GM12878 (cell line): ENCODE results near the gene FGF14. TPM values are rescaled to one million over a fixed set of nuclear protein-coding genes. Genes with fewer than 3 reads are reported as not detected.
A peak's percentile ranks its signal among the peaks of the same experiment; 100 is the strongest.

Experiments
- ATAC-seq: fragments of 200-7000 bp; cut with Tn5 transposase; 3 replicates; pipeline ENCODE4 v1.9.1; 2020; ENCODE audit warnings: mild to moderate bottlenecking, moderate library complexity
- BruUV-seq: library from RNA; stranded (reverse); fragments of 400-500 nt; replicated peaks from 2 replicates; lab custom pipeline; 2021; lab: Mats Ljungman, UMichigan
- CTCF ChIA-PET: fragments of 300-600 bp; sonication (Branson Sonifier 250); formaldehyde crosslinking; extraction: SDS; loops from one replicate; lab custom pipeline; 2021; ENCODE audit warnings: inconsistent platforms; lab: Yijun Ruan, JAX
- POLR2A ChIA-PET: fragments of 350-600 bp; formaldehyde crosslinking; extraction: SDS; loops from one replicate; lab custom pipeline; 2021; ENCODE audit warnings: inconsistent platforms; lab: Charles Lee
- RAD21 ChIA-PET: fragments of 300-600 bp; sonication (Branson Sonifier 250); formaldehyde crosslinking; loops from one replicate; lab custom pipeline; 2023; ENCODE audit warnings: antibody characterized with exemption; ENCODE audit not compliant: unreplicated experiment; lab: Charles Lee
- SMC1A ChIA-PET: fragments of 300-600 bp; sonication (Branson Sonifier 250); formaldehyde crosslinking; loops from one replicate; lab custom pipeline; 2023; ENCODE audit not compliant: unreplicated experiment, uncharacterized antibody; lab: Charles Lee
- DNase-seq: peaks from one replicate; pipeline ENCODE4 v3.0.0-alpha.2; 2011; ENCODE audit warnings: low read depth, low spot score
- FAIRE-seq: peaks from 3 replicates; lab custom pipeline; 2011; peaks lifted over from hg19 to GRCh38; lab: Jason Lieb, UNC
- H2AFZ ChIP-seq: 2 replicates; pipeline ENCODE4 v1.6.0; 2011; ENCODE audit warnings: low read depth, low read length, control low read depth; ENCODE audit not compliant: control insufficient read depth
- H3K27ac ChIP-seq: 2 replicates; pipeline ENCODE4 v1.5.1; 2011; ENCODE audit warnings: control low read depth; ENCODE audit not compliant: control insufficient read depth, insufficient read depth
- H3K27me3 ChIP-seq, 2 experiments: replicated peaks in 1 of 2; 2 replicates each; pipeline versions ENCODE4 v1.6.0 to v1.6.1; 2011; ENCODE audit warnings: low read length in 1 of 2; ENCODE audit not compliant: control insufficient read depth in 2 of 2, insufficient read depth in 2 of 2
- H3K36me3 ChIP-seq, 2 experiments: 2 replicates each; pipeline ENCODE4 v1.5.1; 2011; ENCODE audit warnings: low read length in 1 of 2; ENCODE audit not compliant: control insufficient read depth in 2 of 2, insufficient read depth in 2 of 2
- H3K4me1 ChIP-seq: 2 replicates; pipeline ENCODE4 v1.6.1; 2011; ENCODE audit warnings: mild to moderate bottlenecking, low read length, moderate library complexity, mixed read lengths; ENCODE audit not compliant: control insufficient read depth, insufficient read depth
- H3K4me2 ChIP-seq: 2 replicates; pipeline ENCODE4 v1.6.0; 2011; ENCODE audit warnings: control low read depth; ENCODE audit not compliant: control insufficient read depth, insufficient read depth
- H3K4me3 ChIP-seq: fragments of 200-600 bp; sonication (generic); 2 replicates; pipeline ENCODE4 v1.5.1; 2016
- H3K79me2 ChIP-seq: 2 replicates; pipeline ENCODE4 v1.6.0; 2011; ENCODE audit warnings: low read length; ENCODE audit not compliant: control insufficient read depth, insufficient read depth
- H3K9ac ChIP-seq: 2 replicates; pipeline ENCODE4 v1.8.0; 2011; ENCODE audit warnings: low read length, control low read depth, mixed read lengths; ENCODE audit not compliant: control insufficient read depth, insufficient read depth
- H3K9me3 ChIP-seq: replicated peaks from 3 replicates; pipeline ENCODE4 v1.5.1; 2011; ENCODE audit warnings: mild to moderate bottlenecking, low read length; ENCODE audit not compliant: control insufficient read depth, insufficient read depth
- H4K20me1 ChIP-seq: 2 replicates; pipeline ENCODE4 v1.6.0; 2011; ENCODE audit not compliant: control insufficient read depth, insufficient read depth
- CTCF ChIP-seq, 3 experiments: IDR thresholded peaks in 2 of 3; conservative IDR thresholded peaks in 1 of 3; 2 replicates each; pipeline ENCODE4 v1.5.1; 2011; ENCODE audit warnings: low read depth in 3 of 3, low read length in 3 of 3, mild to moderate bottlenecking in 3 of 3, control low read depth in 2 of 3, moderate library complexity in 2 of 3, inconsistent platforms in 1 of 3, mixed read lengths in 1 of 3; ENCODE audit not compliant: control insufficient read depth in 2 of 3, insufficient read depth in 1 of 3; ENCODE audit errors: extremely low read depth in 1 of 3
- EED ChIP-seq: sonication (generic); IDR thresholded peaks from 2 replicates; pipeline ENCODE4 v1.6.1; 2016; ENCODE audit warnings: antibody characterized with exemption, low read depth
- ETV6 ChIP-seq, 2 experiments: fragments of 450-650 bp in 1 of 2; IDR thresholded peaks in 1 of 2; conservative IDR thresholded peaks in 1 of 2; 2 replicates each; pipeline ENCODE4 v1.6.1; 2014; ENCODE audit warnings: antibody characterized with exemption in 1 of 2, borderline replicate concordance in 1 of 2, low read depth in 1 of 2, mild to moderate bottlenecking in 1 of 2, moderate library complexity in 1 of 2
- KDM1A ChIP-seq: fragments of 200-600 bp; sonication (generic); IDR thresholded peaks from 2 replicates; pipeline ENCODE4 v1.6.1; 2016; ENCODE audit warnings: borderline replicate concordance
- KLF5 ChIP-seq: fragments of 450-650 bp; IDR thresholded peaks from 2 replicates; pipeline ENCODE4 v1.6.1; 2014; ENCODE audit warnings: mild to moderate bottlenecking; ENCODE audit not compliant: partially characterized antibody
- MTA3 ChIP-seq: IDR thresholded peaks from 2 replicates; pipeline ENCODE4 v1.6.1; 2012; ENCODE audit warnings: low read length, inconsistent platforms, borderline replicate concordance
- POLR2AphosphoS2 ChIP-seq: IDR thresholded peaks from 2 replicates; pipeline ENCODE4 v1.6.1; 2011; ENCODE audit warnings: low read depth, mild to moderate bottlenecking, low read length, improper control_type of control experiment, moderate library complexity
- RAD21 ChIP-seq: IDR thresholded peaks from 2 replicates; pipeline ENCODE4 v1.6.1; 2011; ENCODE audit warnings: mild to moderate bottlenecking, low read depth, low read length, moderate library complexity; ENCODE audit not compliant: insufficient read depth
- SP1 ChIP-seq: IDR thresholded peaks from one replicate; pipeline ENCODE4 v1.6.1; 2011; ENCODE audit warnings: low read depth, low read length
- SRF ChIP-seq, 2 experiments: IDR thresholded peaks; 2 replicates each; pipeline ENCODE4 v1.6.1; 2011; ENCODE audit warnings: low read depth in 2 of 2, low read length in 2 of 2, mild to moderate bottlenecking in 1 of 2, moderate library complexity in 1 of 2
- TARDBP ChIP-seq: IDR thresholded peaks from 2 replicates; pipeline ENCODE4 v1.6.1; 2016; ENCODE audit warnings: borderline replicate concordance
- TCF3 ChIP-seq: IDR thresholded peaks from 2 replicates; pipeline ENCODE4 v1.6.1; 2012; ENCODE audit warnings: low read depth, mild to moderate bottlenecking, low read length, borderline replicate concordance; ENCODE audit not compliant: insufficient read depth
- WGBS: methylation state at CpG from one replicate; pipeline ENCODE4 v1.1.6; 2016; ENCODE audit warnings: low lambda C conversion rate; ENCODE audit not compliant: insufficient replicate concordance, insufficient coverage; ENCODE audit errors: missing lambda C conversion rate; 5-methylcytosine and 5-hydroxymethylcytosine counted together
- in situ Hi-C: fragments of 300-500 bp; cut with MboI; formaldehyde crosslinking; loops from 9 replicates; pipeline ENCODE4 v1.14.3; 2018; ENCODE audit warnings: mixed read lengths
- intact Hi-C: fragments of 100-400 bp; cut with micrococcal nuclease; formaldehyde crosslinking; loops from one replicate; pipeline ENCODE4 v1.14.2; 2022; ENCODE audit not compliant: unreplicated experiment
- polyA plus RNA-seq, 11 experiments: library from polyadenylated mRNA; depleted of rRNA in 4 of 11; unstranded in 6 of 11; stranded (reverse) in 5 of 11; fragments of >200 nt; fragmentation: Nextera tagmentation in 4 of 11; fragmentation: Illumina TruSeq in 1 of 11; extraction: Ambion mirVana in 4 of 11; extraction: Trizol in 1 of 11; gene quantifications; 1 replicate in 1 of 11; 2 replicates in 10 of 11; pipeline versions ENCODE4 v1.2.1 to v1.2.3, GENCODE V29; 2011 to 2016; ENCODE audit warnings: inconsistent platforms in 2 of 11, missing spikeins in 2 of 11, low read depth in 1 of 11
- total RNA-seq, 4 experiments: library from RNA; depleted of rRNA in 3 of 4; stranded (reverse); fragments of >200 nt in 3 of 4; fragmentation: Illumina TruSeq in 1 of 4; extraction: Trizol in 1 of 4; gene quantifications; 2 replicates each; pipeline versions ENCODE4 v1.2.1 to v1.2.3, GENCODE V29; 2013 to 2021
- TF ChIP-seq, protein P1 (sequence below): IDR thresholded peaks from 2 replicates; pipeline ENCODE4 v1.6.1; 2011; ENCODE audit warnings: mild to moderate bottlenecking, low read depth, low read length, moderate library complexity; ENCODE audit not compliant: insufficient replicate concordance

The FGF14 gene
- total and polyA plus RNA-seq, 10 of the 15 experiments (the other 5 are each of a cell fraction or from before 2014, with no cell fraction given), result under 0.01 to 0.44 (median 0.04) TPM

DNA sequence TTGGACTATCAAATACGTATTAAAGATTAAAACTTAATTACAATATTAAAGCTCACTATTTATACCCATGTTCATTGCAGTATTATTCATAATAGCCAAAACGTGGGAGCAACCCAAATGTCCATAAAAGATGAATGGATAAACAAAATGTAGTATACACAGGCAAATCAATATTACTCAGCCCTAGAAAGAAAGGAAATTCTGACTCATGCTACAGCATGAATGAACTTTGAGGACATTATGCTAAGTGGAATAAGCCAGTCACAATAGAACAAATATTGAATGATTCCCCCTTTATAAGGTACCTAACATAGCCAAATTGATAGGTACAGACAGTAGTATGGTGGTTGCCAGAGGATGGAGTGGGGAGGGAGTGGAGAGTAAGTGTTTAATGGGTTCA, 457.3 kb downstream of the FGF14 start:
- CTCF ChIA-PET, result interaction anchor here (2.1 kb wide), 1 partner anchor 11 kb away, joined by 7 read pairs; no protein-coding TSS in a partner anchor
- intact Hi-C loops, result loop anchor here (10.0 kb wide), 1 partner anchor 800 kb away; no protein-coding TSS in a partner anchor
- no peak for FAIRE-seq

GRCh38 chr13:101942535-101943157, 459.2 kb downstream of the FGF14 start:
- RAD21 ChIA-PET, result interaction anchor here (0.8 to 1.8 kb wide), 2 partner anchors 515 to 613 kb away, joined by 5 to 10 read pairs; no protein-coding TSS in a partner anchor
- Histone ChIP-seq H3K9me3 (no peaks in the 10 kb centered on the region), H3K27ac (no peak overlapping the region), H3K79me2 (no peaks in the 10 kb centered on the region), H3K27me3 (no peaks in the 10 kb centered on the region), H3K36me3 (no peaks in the 10 kb centered on the region), H4K20me1 (no peaks in the 10 kb centered on the region), H3K4me2 (no peak overlapping the region), H2AFZ (no peak overlapping the region), H3K4me1 (no peaks in the 10 kb centered on the region), H3K4me3 (no peak overlapping the region), H3K9ac (no peak overlapping the region)
- SMC1A ChIA-PET, result interaction anchor here (0.6 to 1.3 kb wide), 7 partner anchors 13 to 611 kb away, joined by 3 to 5 read pairs (median 3); no protein-coding TSS in a partner anchor
- CTCF ChIA-PET, result interaction anchor here (0.6 to 2.1 kb wide), 10 partner anchors 13 to 798 kb away, joined by 3 to 18 read pairs (median 4); no protein-coding TSS in a partner anchor
- DNase-seq (no peak), FAIRE-seq (no peak), ATAC-seq (peak; percentile 59)
- in situ Hi-C loops (loop anchor here (10.0 kb wide), 2 partner anchors 512 to 612 kb away; no protein-coding TSS in a partner anchor), intact Hi-C loops (loop anchor here (1.0 to 10.0 kb wide), 2 partner anchors 515 to 798 kb away; no protein-coding TSS in a partner anchor)
- WGBS, result 46% methylated on average over 2 of the region's 2 CpGs
- no TSS peak for BruUV-seq
- POLR2A ChIA-PET, result no interaction called here
- no peak for TF ChIP-seq ETV6 (conservative IDR thresholded peaks at IDR 0.05 in 1 of 2, IDR thresholded peaks at IDR 0.05 in 1 of 2; ENCODE audit: borderline replicate concordance in 1 of 2, low read depth in 1 of 2)
- TF ChIP-seq, protein P1, sequence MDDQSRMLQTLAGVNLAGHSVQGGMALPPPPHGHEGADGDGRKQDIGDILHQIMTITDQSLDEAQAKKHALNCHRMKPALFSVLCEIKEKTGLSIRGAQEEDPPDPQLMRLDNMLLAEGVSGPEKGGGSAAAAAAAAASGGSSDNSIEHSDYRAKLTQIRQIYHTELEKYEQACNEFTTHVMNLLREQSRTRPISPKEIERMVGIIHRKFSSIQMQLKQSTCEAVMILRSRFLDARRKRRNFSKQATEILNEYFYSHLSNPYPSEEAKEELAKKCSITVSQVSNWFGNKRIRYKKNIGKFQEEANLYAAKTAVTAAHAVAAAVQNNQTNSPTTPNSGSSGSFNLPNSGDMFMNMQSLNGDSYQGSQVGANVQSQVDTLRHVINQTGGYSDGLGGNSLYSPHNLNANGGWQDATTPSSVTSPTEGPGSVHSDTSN, result no peak
- TF ChIP-seq KLF5, result no peak
- no peak for TF ChIP-seq SRF (IDR thresholded peaks at IDR 0.05; ENCODE audit: low read depth in 2 of 2, low read length in 2 of 2)
- 0 out of 2 replicates have a peak, but pooled peaks have one; percentile 12 for TF ChIP-seq RAD21
- TF ChIP-seq CTCF (IDR thresholded peaks at IDR 0.05 in 2 of 3, conservative IDR thresholded peaks at IDR 0.05 in 1 of 3; ENCODE audit: control insufficient read depth in 2 of 3, extremely low read depth in 1 of 3, insufficient read depth in 1 of 3, low read depth in 3 of 3, low read length in 3 of 3), result 0 out of 6 replicates have a peak, but pooled peaks of 1 of the 3 experiments have one; percentile 5
- no peak for TF ChIP-seq TARDBP
- no peak for TF ChIP-seq KDM1A
- TF ChIP-seq POLR2AphosphoS2, result no peak
- TF ChIP-seq EED, result no peak
- TF ChIP-seq MTA3, result no peak

More for the DNA sequence above, 457.3 kb downstream of the FGF14 start:
- H4K20me1 ChIP-seq, result no peaks in the 10 kb centered on the region
- 23% methylated on average over 2 of the region's 2 CpGs for WGBS
- no peak for TF ChIP-seq SP1
- TF ChIP-seq TCF3, result no peak
- DNase-seq, result no peak
- no peak overlapping the region for H2AFZ ChIP-seq
- in situ Hi-C loops, result loop anchor here (10.0 kb wide), 2 partner anchors 510 to 610 kb away; no protein-coding TSS in a partner anchor
- H3K4me2 ChIP-seq, result no peak overlapping the region
- H3K9me3 ChIP-seq, result no peaks in the 10 kb centered on the region
- no peaks in the 10 kb centered on the region for H3K36me3 ChIP-seq
- no peak for ATAC-seq
- H3K9ac ChIP-seq, result no peak overlapping the region
- ChIA-PET POLR2A (no interaction called here), SMC1A (no interaction called here), RAD21 (no interaction called here)
- no peaks in the 10 kb centered on the region for H3K79me2 ChIP-seq
- no peak overlapping the region for H3K27ac ChIP-seq
- no peak overlapping the region for H3K4me3 ChIP-seq
- H3K27me3 ChIP-seq, result no peaks in the 10 kb centered on the region
- no peaks in the 10 kb centered on the region for H3K4me1 ChIP-seq
- no TSS peak for BruUV-seq
